22Rv1 (cell line): Measurements from ENCODE around the gene MED12L.

ENCODE experiments used
- CTCF ChIP-seq: fragments of 450-650 bp; IDR thresholded peaks from 2 replicates; pipeline ENCODE4 v1.5.1; 2017; ENCODE audit warnings: mild to moderate bottlenecking
- ZFX ChIP-seq: fragments of 450-650 bp; IDR thresholded peaks from 2 replicates; pipeline ENCODE4 v1.6.1; 2017; ENCODE audit warnings: antibody characterized with exemption, borderline replicate concordance

GRCh38 chr3:151382671-151383070 is 297.2 kb downstream of the MED12L start:
- TF ChIP-seq CTCF (no peak), ZFX (no peak)
